ENCODE results near the gene ZBTB7C.

ZBTB7C gene

DNA sequence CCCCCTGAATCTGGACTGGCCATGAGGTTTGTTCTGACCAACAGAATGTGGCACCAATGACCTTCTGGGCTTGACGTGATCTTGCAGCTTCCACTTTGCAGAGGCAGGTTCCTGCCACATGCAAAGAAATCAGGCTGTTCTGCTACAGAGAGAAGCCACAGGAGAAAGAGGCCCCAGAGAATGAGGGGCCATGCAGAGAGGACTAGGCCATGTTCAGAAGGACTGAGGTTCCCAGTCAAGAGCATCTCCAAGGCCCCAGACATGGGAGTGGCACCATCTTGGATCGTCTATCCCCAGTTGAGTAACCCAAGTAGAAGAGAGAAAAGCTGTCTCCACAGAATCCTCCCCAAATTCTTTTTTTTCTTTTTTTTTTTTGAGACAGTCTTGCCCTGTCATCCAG lies 131.1 kb downstream of the ZBTB7C start:
- Histone ChIP-seq H3K9me3 (ENCODE audit: control insufficient read depth in 5 of 5, low read length in 5 of 5) (no peaks in the 10 kb centered on the region), H3K9ac (ENCODE audit: low read length in 5 of 5) (no peak overlapping the region), H3K4me1 (ENCODE audit: control insufficient read depth in 5 of 5, insufficient read depth in 5 of 5, low read length in 5 of 5) (peaks cover 0 to 2% (median 0%) of the 10 kb centered on the region in 5 donors), H3K4me3 (ENCODE audit: low read depth in 1 of 5, low read length in 5 of 5) (no peak overlapping the region), H3K36me3 (ENCODE audit: control insufficient read depth in 5 of 5, insufficient read depth in 5 of 5, low read length in 5 of 5) (no peaks in the 10 kb centered on the region), H3K27me3 (ENCODE audit: control insufficient read depth in 5 of 5, insufficient read depth in 4 of 5, low read length in 5 of 5) (no peaks in the 10 kb centered on the region), H3K27ac (ENCODE audit: low read depth, low read length) (no peak overlapping the region)

GRCh38 chr18:48274301-48274700 lies 134.9 kb downstream of the ZBTB7C start:
- no peak overlapping the region for H3K9ac ChIP-seq (ENCODE audit: low read length in 5 of 5)
- no peaks in the 10 kb centered on the region for H3K4me1 ChIP-seq (ENCODE audit: control insufficient read depth in 5 of 5, insufficient read depth in 5 of 5, low read length in 5 of 5)
- H3K36me3 ChIP-seq (ENCODE audit: control insufficient read depth in 5 of 5, insufficient read depth in 5 of 5, low read length in 5 of 5) = no peaks in the 10 kb centered on the region
- H3K9me3 ChIP-seq (ENCODE audit: control insufficient read depth in 5 of 5, low read length in 5 of 5) = no peaks in the 10 kb centered on the region
- H3K27me3 ChIP-seq (ENCODE audit: control insufficient read depth in 5 of 5, insufficient read depth in 4 of 5, low read length in 5 of 5) = no peaks in the 10 kb centered on the region
- no peak overlapping the region for H3K27ac ChIP-seq (ENCODE audit: low read depth, low read length)
- H3K4me3 ChIP-seq (ENCODE audit: low read depth in 1 of 5, low read length in 5 of 5) = no peak overlapping the region

DNA sequence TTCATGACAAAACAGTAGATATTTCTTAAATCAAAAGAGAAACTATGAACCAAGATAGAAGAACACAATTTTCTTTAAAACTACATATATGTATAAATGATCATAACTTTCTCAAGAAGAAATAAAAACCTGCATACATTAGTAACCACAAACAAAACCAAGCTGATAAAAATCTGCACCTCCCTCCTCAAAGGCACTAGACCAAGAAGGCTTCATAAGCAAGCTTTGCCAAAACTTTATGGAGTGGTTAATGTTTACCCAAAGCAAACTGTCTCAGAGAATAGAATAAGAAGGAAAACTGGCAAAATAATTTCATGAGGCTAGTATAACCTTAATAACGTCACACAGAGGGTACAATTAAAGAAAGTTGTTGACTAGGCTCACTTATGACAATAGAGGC lies 138.3 kb downstream of the ZBTB7C start:
- H3K27me3 ChIP-seq (ENCODE audit: control insufficient read depth in 5 of 5, insufficient read depth in 4 of 5, low read length in 5 of 5) = no peaks in the 10 kb centered on the region
- H3K4me1 ChIP-seq (ENCODE audit: control insufficient read depth in 5 of 5, insufficient read depth in 5 of 5, low read length in 5 of 5) = no peaks in the 10 kb centered on the region
- H3K36me3 ChIP-seq (ENCODE audit: control insufficient read depth in 5 of 5, insufficient read depth in 5 of 5, low read length in 5 of 5) = no peaks in the 10 kb centered on the region
- H3K27ac ChIP-seq (ENCODE audit: low read depth, low read length) = no peak overlapping the region
- H3K4me3 ChIP-seq (ENCODE audit: low read depth in 1 of 5, low read length in 5 of 5) = no peak overlapping the region
- no peaks in the 10 kb centered on the region for H3K9me3 ChIP-seq (ENCODE audit: control insufficient read depth in 5 of 5, low read length in 5 of 5)
- no peak overlapping the region for H3K9ac ChIP-seq (ENCODE audit: low read length in 5 of 5)

GRCh38 chr18:48265328-48265727 lies 143.9 kb downstream of the ZBTB7C start:
- no peak overlapping the region for H3K4me3 ChIP-seq (ENCODE audit: low read depth in 1 of 5, low read length in 5 of 5)
- H3K9ac ChIP-seq (ENCODE audit: low read length in 5 of 5) = no peak overlapping the region
- no peak overlapping the region for H3K27ac ChIP-seq (ENCODE audit: low read depth, low read length)
- H3K9me3 ChIP-seq (ENCODE audit: control insufficient read depth in 5 of 5, low read length in 5 of 5) = no peaks in the 10 kb centered on the region
- peaks cover 0 to 5% (median 0%) of the 10 kb centered on the region in 5 donors for H3K4me1 ChIP-seq (ENCODE audit: control insufficient read depth in 5 of 5, insufficient read depth in 5 of 5, low read length in 5 of 5)
- no peaks in the 10 kb centered on the region for H3K36me3 ChIP-seq (ENCODE audit: control insufficient read depth in 5 of 5, insufficient read depth in 5 of 5, low read length in 5 of 5)
- no peaks in the 10 kb centered on the region for H3K27me3 ChIP-seq (ENCODE audit: control insufficient read depth in 5 of 5, insufficient read depth in 4 of 5, low read length in 5 of 5)

GRCh38 chr18:48263914-48264902 lies 145.0 kb downstream of the ZBTB7C start:
- Histone ChIP-seq H3K27me3 (ENCODE audit: control insufficient read depth in 5 of 5, insufficient read depth in 4 of 5, low read length in 5 of 5) (no peaks in the 10 kb centered on the region), H3K36me3 (ENCODE audit: control insufficient read depth in 5 of 5, insufficient read depth in 5 of 5, low read length in 5 of 5) (no peaks in the 10 kb centered on the region), H3K9ac (ENCODE audit: low read length in 5 of 5) (no peak overlapping the region), H3K4me3 (ENCODE audit: low read depth in 1 of 5, low read length in 5 of 5) (no peak overlapping the region), H3K9me3 (ENCODE audit: control insufficient read depth in 5 of 5, low read length in 5 of 5) (no peaks in the 10 kb centered on the region), H3K4me1 (ENCODE audit: control insufficient read depth in 5 of 5, insufficient read depth in 5 of 5, low read length in 5 of 5) (peaks cover 0 to 5% (median 0%) of the 10 kb centered on the region in 5 donors), H3K27ac (ENCODE audit: low read depth, low read length) (no peak overlapping the region)

DNA sequence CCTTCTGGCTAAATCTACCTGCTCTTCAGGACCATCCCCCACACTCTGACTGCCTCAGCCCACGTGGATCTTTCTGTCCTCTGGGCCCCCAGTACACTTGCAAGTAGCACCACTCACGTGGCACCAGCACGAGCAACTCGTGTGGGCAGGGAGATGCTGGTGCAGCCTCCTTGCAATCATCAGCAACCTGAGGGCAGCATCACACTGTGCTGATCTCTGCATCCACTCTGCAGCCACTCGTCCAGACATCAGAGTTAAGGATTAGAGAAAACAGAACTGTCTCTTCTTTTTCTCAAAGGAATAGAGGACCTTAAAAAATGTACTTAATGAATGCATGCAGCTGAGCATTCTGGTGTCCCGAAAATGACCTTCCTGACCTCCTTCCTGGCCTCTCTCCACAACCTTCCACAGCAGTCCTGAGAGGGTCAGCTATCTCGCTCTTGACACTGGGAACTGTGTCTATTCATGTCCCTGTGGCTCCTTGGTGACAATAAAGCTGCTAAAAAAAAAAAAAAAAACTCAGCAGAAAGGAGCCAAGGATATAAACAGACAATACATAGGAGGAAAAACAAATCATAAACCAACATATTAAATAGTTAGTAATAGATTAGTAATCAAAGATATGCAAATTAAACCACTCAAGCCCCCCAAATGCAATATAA lies 145.9 kb downstream of the ZBTB7C start:
- no peak overlapping the region for H3K4me3 ChIP-seq (ENCODE audit: low read depth in 1 of 5, low read length in 5 of 5)
- no peaks in the 10 kb centered on the region for H3K27me3 ChIP-seq (ENCODE audit: control insufficient read depth in 5 of 5, insufficient read depth in 4 of 5, low read length in 5 of 5)
- no peak overlapping the region for H3K27ac ChIP-seq (ENCODE audit: low read depth, low read length)
- H3K9ac ChIP-seq (ENCODE audit: low read length in 5 of 5) = no peak overlapping the region
- H3K36me3 ChIP-seq (ENCODE audit: control insufficient read depth in 5 of 5, insufficient read depth in 5 of 5, low read length in 5 of 5) = no peaks in the 10 kb centered on the region
- H3K4me1 ChIP-seq (ENCODE audit: control insufficient read depth in 5 of 5, insufficient read depth in 5 of 5, low read length in 5 of 5) = peaks cover 0 to 5% (median 0%) of the 10 kb centered on the region in 5 donors
- no peaks in the 10 kb centered on the region for H3K9me3 ChIP-seq (ENCODE audit: control insufficient read depth in 5 of 5, low read length in 5 of 5)

GRCh38 chr18:48260237-48260636 lies 148.9 kb downstream of the ZBTB7C start:
- no peak overlapping the region for H3K9ac ChIP-seq (ENCODE audit: low read length in 5 of 5)

DNA sequence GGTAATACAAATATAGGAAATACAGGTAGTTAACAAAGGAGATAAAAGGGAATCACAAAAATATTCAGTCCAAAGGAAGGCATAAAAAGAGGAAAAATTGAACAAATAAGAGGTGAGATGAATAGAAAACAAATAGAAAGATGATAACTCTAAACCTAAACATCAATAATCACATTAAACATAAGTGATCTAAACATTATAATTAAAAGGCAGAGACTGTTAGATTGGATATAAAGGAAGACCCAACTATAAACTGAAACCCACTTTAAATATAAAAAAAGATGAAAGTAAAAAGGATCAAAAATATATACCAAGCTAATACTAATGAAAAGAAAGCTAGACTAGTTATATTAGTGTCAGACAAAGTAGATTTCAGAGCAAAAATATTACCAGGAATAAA lies 152.3 kb downstream of the ZBTB7C start:
- no peaks in the 10 kb centered on the region for H3K36me3 ChIP-seq (ENCODE audit: control insufficient read depth in 5 of 5, insufficient read depth in 5 of 5, low read length in 5 of 5)
- H3K27me3 ChIP-seq (ENCODE audit: control insufficient read depth in 5 of 5, insufficient read depth in 4 of 5, low read length in 5 of 5) = no peaks in the 10 kb centered on the region
- H3K9ac ChIP-seq (ENCODE audit: low read length in 5 of 5) = no peak overlapping the region
- no peaks in the 10 kb centered on the region for H3K4me1 ChIP-seq (ENCODE audit: control insufficient read depth in 5 of 5, insufficient read depth in 5 of 5, low read length in 5 of 5)
- H3K9me3 ChIP-seq (ENCODE audit: control insufficient read depth in 5 of 5, low read length in 5 of 5) = peaks cover 0 to 8% (median 4%) of the 10 kb centered on the region in 5 donors
- H3K4me3 ChIP-seq (ENCODE audit: low read depth in 1 of 5, low read length in 5 of 5) = no peak overlapping the region
- no peak overlapping the region for H3K27ac ChIP-seq (ENCODE audit: low read depth, low read length)

More at GRCh38 chr18:48260237-48260636, 148.9 kb downstream of the ZBTB7C start:
- Histone ChIP-seq H3K27ac (ENCODE audit: low read depth, low read length) (no peak overlapping the region), H3K4me3 (ENCODE audit: low read depth in 1 of 5, low read length in 5 of 5) (no peak overlapping the region), H3K36me3 (ENCODE audit: control insufficient read depth in 5 of 5, insufficient read depth in 5 of 5, low read length in 5 of 5) (no peaks in the 10 kb centered on the region), H3K4me1 (ENCODE audit: control insufficient read depth in 5 of 5, insufficient read depth in 5 of 5, low read length in 5 of 5) (peaks cover 0 to 3% (median 0%) of the 10 kb centered on the region in 5 donors), H3K9me3 (ENCODE audit: control insufficient read depth in 5 of 5, low read length in 5 of 5) (peaks cover 0 to 8% (median 4%) of the 10 kb centered on the region in 5 donors), H3K27me3 (ENCODE audit: control insufficient read depth in 5 of 5, insufficient read depth in 4 of 5, low read length in 5 of 5) (no peaks in the 10 kb centered on the region)

- Histone ChIP-seq H3K27me3 (ENCODE audit: control insufficient read depth in 5 of 5, insufficient read depth in 4 of 5, low read length in 5 of 5) (no peaks in the 10 kb centered on the region), H3K4me3 (ENCODE audit: low read depth in 1 of 5, low read length in 5 of 5) (no peak overlapping the region), H3K9me3 (ENCODE audit: control insufficient read depth in 5 of 5, low read length in 5 of 5) (peaks cover 0 to 8% (median 4%) of the 10 kb centered on the region in 5 donors), H3K36me3 (ENCODE audit: control insufficient read depth in 5 of 5, insufficient read depth in 5 of 5, low read length in 5 of 5) (no peaks in the 10 kb centered on the region), H3K27ac (ENCODE audit: low read depth, low read length) (no peak overlapping the region), H3K9ac (ENCODE audit: low read length in 5 of 5) (no peak overlapping the region), H3K4me1 (ENCODE audit: control insufficient read depth in 5 of 5, insufficient read depth in 5 of 5, low read length in 5 of 5) (peaks cover 0 to 3% (median 0%) of the 10 kb centered on the region in 5 donors)
Measured at GRCh38 chr18:48254077-48254602, 155.0 kb downstream of the ZBTB7C start.

DNA sequence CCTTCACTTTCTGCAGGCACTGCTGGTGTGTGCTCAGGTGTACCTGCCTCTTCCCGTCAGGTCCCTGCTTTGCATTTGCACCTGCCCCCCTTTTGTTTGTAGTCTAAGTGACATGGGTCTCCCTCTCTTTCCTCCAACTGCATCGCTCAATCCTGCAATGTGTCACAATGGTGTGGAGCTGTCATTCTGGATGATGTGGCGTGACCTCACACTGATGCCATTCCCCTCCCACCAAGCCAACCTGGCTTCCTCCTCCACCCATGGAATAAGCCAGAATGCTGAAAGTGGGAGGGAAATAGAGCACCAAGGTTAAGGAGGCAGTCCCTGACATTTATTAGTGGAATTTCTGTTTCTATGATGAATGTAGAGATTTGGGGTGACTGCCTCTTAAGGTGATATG lies 156.7 kb downstream of the ZBTB7C start:
- H3K9me3 ChIP-seq (ENCODE audit: control insufficient read depth in 5 of 5, low read length in 5 of 5) = peaks cover 0 to 8% (median 4%) of the 10 kb centered on the region in 5 donors
- no peak overlapping the region for H3K27ac ChIP-seq (ENCODE audit: low read depth, low read length)
- H3K4me3 ChIP-seq (ENCODE audit: low read depth in 1 of 5, low read length in 5 of 5) = no peak overlapping the region
- H3K36me3 ChIP-seq (ENCODE audit: control insufficient read depth in 5 of 5, insufficient read depth in 5 of 5, low read length in 5 of 5) = no peaks in the 10 kb centered on the region
- no peaks in the 10 kb centered on the region for H3K27me3 ChIP-seq (ENCODE audit: control insufficient read depth in 5 of 5, insufficient read depth in 4 of 5, low read length in 5 of 5)
- H3K4me1 ChIP-seq (ENCODE audit: control insufficient read depth in 5 of 5, insufficient read depth in 5 of 5, low read length in 5 of 5) = peaks cover 0 to 3% (median 0%) of the 10 kb centered on the region in 5 donors
- H3K9ac ChIP-seq (ENCODE audit: low read length in 5 of 5) = no peak overlapping the region
